A673 (cell line): ENCODE data around the gene ABCA5. TPM values are rescaled to one million over a fixed set of nuclear protein-coding genes. Genes with fewer than 3 reads are reported as not detected.
A peak's percentile ranks its signal among the peaks of the same experiment; 100 is the strongest.

Source experiments
- BruUV-seq: library from RNA; stranded (reverse); fragments of 400-500 nt; replicated peaks from 2 replicates; lab custom pipeline; 2021; lab: Mats Ljungman, UMichigan
- CTCF ChIA-PET: fragments of 300-600 bp; sonication (Branson Sonifier 250); formaldehyde crosslinking; loops from one replicate; lab custom pipeline; 2022; ENCODE audit warnings: antibody characterized with exemption; lab: Charles Lee
- POLR2A ChIA-PET: fragments of 300-600 bp; sonication (Branson Sonifier 250); formaldehyde crosslinking; loops from one replicate; lab custom pipeline; 2022; ENCODE audit warnings: antibody characterized with exemption; ENCODE audit not compliant: low non-redundant PET; lab: Charles Lee
- DNase-seq: peaks from one replicate; pipeline ENCODE4 v3.0.0-alpha.2; 2015; ENCODE audit warnings: low spot score
- H3K27ac ChIP-seq: fragments of 200-600 bp; sonication (generic); 2 replicates; pipeline ENCODE4 v1.5.1; 2016; ENCODE audit warnings: mixed run types, low read depth, mild to moderate bottlenecking, mixed read lengths, antibody characterized with exemption, low read length; ENCODE audit not compliant: poor library complexity, severe bottlenecking
- H3K27me3 ChIP-seq: fragments of 200-600 bp; sonication (generic); replicated peaks from 2 replicates; pipeline ENCODE4 v1.6.1; 2017; ENCODE audit warnings: mixed run types, low read depth, mild to moderate bottlenecking, mixed read lengths, antibody characterized with exemption, low read length; ENCODE audit not compliant: insufficient read depth, poor library complexity
- H3K36me3 ChIP-seq: fragments of 200-600 bp; sonication (generic); 2 replicates; pipeline ENCODE4 v1.6.1; 2016; ENCODE audit warnings: mixed run types, mild to moderate bottlenecking, mixed read lengths, antibody characterized with exemption, low read length; ENCODE audit not compliant: insufficient read depth, poor library complexity, severe bottlenecking
- H3K4me1 ChIP-seq: fragments of 200-600 bp; sonication (generic); 2 replicates; pipeline ENCODE4 v1.6.1; 2017; ENCODE audit warnings: mixed run types, mild to moderate bottlenecking, mixed read lengths, antibody characterized with exemption, low read length; ENCODE audit not compliant: insufficient read depth, poor library complexity, severe bottlenecking
- H3K4me3 ChIP-seq: fragments of 200-600 bp; sonication (generic); 2 replicates; pipeline ENCODE4 v1.5.1; 2016; ENCODE audit warnings: low read depth, mixed run types, mild to moderate bottlenecking, mixed read lengths, low read length; ENCODE audit not compliant: poor library complexity, severe bottlenecking
- H3K9me3 ChIP-seq: fragments of 200-600 bp; sonication (generic); 2 replicates; pipeline ENCODE4 v1.6.1; 2016; ENCODE audit warnings: mixed run types, low read depth, mild to moderate bottlenecking, mixed read lengths, antibody characterized with exemption, low read length; ENCODE audit not compliant: poor library complexity, severe bottlenecking
- CTCF ChIP-seq: fragments of 300-800, 200-600 bp; sonication (generic); conservative IDR thresholded peaks from 2 replicates; pipeline ENCODE4 v1.5.1; 2017; ENCODE audit warnings: low read depth, mild to moderate bottlenecking, antibody characterized with exemption, low read length, moderate library complexity, mixed read lengths
- EZH2 ChIP-seq: fragments of 200-600 bp; sonication (generic); IDR thresholded peaks from 2 replicates; pipeline ENCODE4 v1.6.1; 2017; ENCODE audit warnings: borderline replicate concordance, low read depth, mild to moderate bottlenecking, mixed read lengths, antibody characterized with exemption, low read length; ENCODE audit not compliant: poor library complexity, severe bottlenecking
- intact Hi-C: fragments of 100-400 bp; cut with micrococcal nuclease; formaldehyde crosslinking; loops from one replicate; pipeline ENCODE4 v1.10.0; 2022; ENCODE audit not compliant: unreplicated experiment
- total RNA-seq: library from RNA; stranded (reverse); gene quantifications from 2 replicates; pipeline ENCODE4 v1.2.3, GENCODE V29; 2021

Gene ABCA5
- total RNA-seq, 1 experiment from 2014 or later: 14.7 TPM

GRCh38 chr17:69250641-69251040 lies 76.3 kb downstream of the ABCA5 start:
- no TSS peak for BruUV-seq
- Histone ChIP-seq H3K4me3 (no peak overlapping the region), H3K4me1 (peaks cover 10% of the 10 kb centered on the region), H3K27ac (no peak overlapping the region), H3K9me3 (no peaks in the 10 kb centered on the region), H3K36me3 (no peaks in the 10 kb centered on the region), H3K27me3 (no peaks in the 10 kb centered on the region)
- DNase-seq: no peak
- POLR2A ChIA-PET: no interaction called here
- intact Hi-C loops: no loop called here
- CTCF ChIA-PET: no interaction called here
- TF ChIP-seq CTCF (no peak), EZH2 (no peak)

- no peak overlapping the region for H3K27ac ChIP-seq
- BruUV-seq: no TSS peak
- TF ChIP-seq CTCF (peak; percentile 65), EZH2 (no peak)
- CTCF ChIA-PET: interaction anchor here (0.6 to 1.2 kb wide), 3 partner anchors 52 to 713 kb away, joined by 3 to 11 read pairs (median 5); no protein-coding TSS in a partner anchor
- POLR2A ChIA-PET: no interaction called here
- no peaks in the 10 kb centered on the region for H3K36me3 ChIP-seq
- H3K27me3 ChIP-seq: no peaks in the 10 kb centered on the region
- intact Hi-C loops: loop anchor here (2.0 to 5.0 kb wide), 3 partner anchors 275 to 780 kb away; no protein-coding TSS in a partner anchor
- DNase-seq: peak; percentile 77
- peaks cover 10% of the 10 kb centered on the region for H3K4me1 ChIP-seq
- H3K9me3 ChIP-seq: no peaks in the 10 kb centered on the region
- H3K4me3 ChIP-seq: no peak overlapping the region
Observed at GRCh38 chr17:69246726-69247375, 80.1 kb downstream of the ABCA5 start.

GRCh38 chr17:69246202-69246601 lies 80.7 kb downstream of the ABCA5 start:
- BruUV-seq: no TSS peak
- Histone ChIP-seq H3K4me1 (peaks cover 10% of the 10 kb centered on the region), H3K27me3 (no peaks in the 10 kb centered on the region), H3K9me3 (no peaks in the 10 kb centered on the region), H3K27ac (peak overlapping the region; percentile 39), H3K36me3 (no peaks in the 10 kb centered on the region), H3K4me3 (peak overlapping the region; percentile 9)
- DNase-seq: no peak
- TF ChIP-seq EZH2: no peak
- ChIA-PET POLR2A (no interaction called here), CTCF (interaction anchor here (0.7 to 1.2 kb wide), 2 partner anchors 474 to 710 kb away, joined by 3 to 4 read pairs; no protein-coding TSS in a partner anchor)
- intact Hi-C loops: loop anchor here (2.0 to 5.0 kb wide), 3 partner anchors 276 to 779 kb away; no protein-coding TSS in a partner anchor
